ENCODE measurements around the gene CCDC175. TPM values are rescaled to one million over a fixed set of nuclear protein-coding genes. Genes with fewer than 3 reads are reported as not detected.

The CCDC175 gene
- total RNA-seq, 1 donor from 2014 or later, result not detected

DNA sequence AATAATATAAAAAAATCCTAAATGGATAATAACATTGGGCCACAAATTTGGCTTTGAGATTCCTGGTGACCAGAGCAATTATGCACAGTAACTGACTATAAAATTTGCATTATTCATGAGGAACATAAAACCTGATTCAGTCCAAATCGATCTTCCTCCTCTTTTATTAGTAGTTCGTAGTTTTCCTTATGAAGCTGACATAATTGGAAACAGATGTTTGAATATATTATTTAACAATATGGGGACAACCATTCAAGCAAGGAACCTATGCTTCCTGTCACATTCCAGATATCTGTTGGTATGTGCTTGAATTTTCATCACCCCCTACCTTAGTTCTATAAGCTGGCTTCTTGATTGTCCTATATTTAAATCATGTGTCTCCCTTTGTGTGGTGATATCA is 34.9 kb downstream of the CCDC175 start:
- Mint-ChIP-seq H3K27me3 (peaks cover 4% of the 10 kb centered on the region), H3K4me3 (no peak overlapping the region)
- intact Hi-C loops (cut with micrococcal nuclease), result no loop called here

GRCh38 chr14:59540852-59541251 is 35.8 kb downstream of the CCDC175 start:
- Mint-ChIP-seq H3K27me3 (peaks cover 4% of the 10 kb centered on the region), H3K27ac (no peak overlapping the region), H3K4me3 (no peak overlapping the region), H3K9me3 (no peaks in the 10 kb centered on the region), H3K36me3 (ENCODE audit: low read depth) (no peaks in the 10 kb centered on the region), H3K4me1 (peaks cover 7% of the 10 kb centered on the region)
- POLR2A ChIA-PET, result no interaction called here
- intact Hi-C loops (cut with micrococcal nuclease), result no loop called here
- ATAC-seq (ENCODE audit: low read depth) (no peak), DNase-seq (no peak)
- TF ChIP-seq, protein P1, sequence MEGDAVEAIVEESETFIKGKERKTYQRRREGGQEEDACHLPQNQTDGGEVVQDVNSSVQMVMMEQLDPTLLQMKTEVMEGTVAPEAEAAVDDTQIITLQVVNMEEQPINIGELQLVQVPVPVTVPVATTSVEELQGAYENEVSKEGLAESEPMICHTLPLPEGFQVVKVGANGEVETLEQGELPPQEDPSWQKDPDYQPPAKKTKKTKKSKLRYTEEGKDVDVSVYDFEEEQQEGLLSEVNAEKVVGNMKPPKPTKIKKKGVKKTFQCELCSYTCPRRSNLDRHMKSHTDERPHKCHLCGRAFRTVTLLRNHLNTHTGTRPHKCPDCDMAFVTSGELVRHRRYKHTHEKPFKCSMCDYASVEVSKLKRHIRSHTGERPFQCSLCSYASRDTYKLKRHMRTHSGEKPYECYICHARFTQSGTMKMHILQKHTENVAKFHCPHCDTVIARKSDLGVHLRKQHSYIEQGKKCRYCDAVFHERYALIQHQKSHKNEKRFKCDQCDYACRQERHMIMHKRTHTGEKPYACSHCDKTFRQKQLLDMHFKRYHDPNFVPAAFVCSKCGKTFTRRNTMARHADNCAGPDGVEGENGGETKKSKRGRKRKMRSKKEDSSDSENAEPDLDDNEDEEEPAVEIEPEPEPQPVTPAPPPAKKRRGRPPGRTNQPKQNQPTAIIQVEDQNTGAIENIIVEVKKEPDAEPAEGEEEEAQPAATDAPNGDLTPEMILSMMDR (IDR thresholded peaks at IDR 0.05), result no peak
- CTCF ChIA-PET, result no interaction called here

More for the DNA sequence above, 34.9 kb downstream of the CCDC175 start:
- TF ChIP-seq, protein P1 (IDR thresholded peaks at IDR 0.05), result no peak
- ATAC-seq (ENCODE audit: low read depth) (no peak), DNase-seq (no peak)
- H3K9me3 Mint-ChIP-seq, result no peaks in the 10 kb centered on the region
- H3K27ac Mint-ChIP-seq, result no peak overlapping the region
- CTCF ChIA-PET, result no interaction called here
- POLR2A ChIA-PET, result no interaction called here
- H3K36me3 Mint-ChIP-seq (ENCODE audit: low read depth), result no peaks in the 10 kb centered on the region
- peaks cover 7% of the 10 kb centered on the region for H3K4me1 Mint-ChIP-seq

- Mint-ChIP-seq H3K27me3 (no peaks in the 10 kb centered on the region), H3K36me3 (ENCODE audit: low read depth) (no peaks in the 10 kb centered on the region), H3K9me3 (no peaks in the 10 kb centered on the region), H3K4me3 (no peak overlapping the region), H3K4me1 (peaks cover 7% of the 10 kb centered on the region), H3K27ac (no peak overlapping the region)
- ATAC-seq (ENCODE audit: low read depth) (no peak), DNase-seq (no peak)
- ChIA-PET CTCF (no interaction called here), POLR2A (no interaction called here)
- TF ChIP-seq, protein P1 (IDR thresholded peaks at IDR 0.05), result no peak
- intact Hi-C loops (cut with micrococcal nuclease), result no loop called here
Measured at GRCh38 chr14:59538936-59539335, 37.7 kb downstream of the CCDC175 start.

DNA sequence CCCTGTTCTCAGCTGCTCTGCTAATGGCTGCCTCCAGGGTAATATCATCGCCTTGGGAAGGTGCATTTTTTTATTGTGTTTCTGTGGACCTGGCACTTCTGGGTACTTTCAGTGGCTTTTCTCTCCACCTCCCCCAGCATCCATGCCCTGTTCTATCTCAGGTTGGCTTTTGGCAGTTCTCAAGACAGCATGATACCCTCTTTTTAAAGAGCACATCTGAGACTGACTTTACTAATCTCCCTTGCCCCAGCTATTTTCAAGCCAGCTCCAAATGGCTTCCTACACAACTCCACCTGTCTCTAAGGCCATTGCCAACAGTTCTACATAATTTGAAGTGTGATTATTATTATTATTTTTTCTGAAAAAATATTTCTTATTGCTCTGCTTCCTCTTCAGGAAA is 39.1 kb downstream of the CCDC175 start:
- TF ChIP-seq, protein P1 (IDR thresholded peaks at IDR 0.05), result no peak

DNA sequence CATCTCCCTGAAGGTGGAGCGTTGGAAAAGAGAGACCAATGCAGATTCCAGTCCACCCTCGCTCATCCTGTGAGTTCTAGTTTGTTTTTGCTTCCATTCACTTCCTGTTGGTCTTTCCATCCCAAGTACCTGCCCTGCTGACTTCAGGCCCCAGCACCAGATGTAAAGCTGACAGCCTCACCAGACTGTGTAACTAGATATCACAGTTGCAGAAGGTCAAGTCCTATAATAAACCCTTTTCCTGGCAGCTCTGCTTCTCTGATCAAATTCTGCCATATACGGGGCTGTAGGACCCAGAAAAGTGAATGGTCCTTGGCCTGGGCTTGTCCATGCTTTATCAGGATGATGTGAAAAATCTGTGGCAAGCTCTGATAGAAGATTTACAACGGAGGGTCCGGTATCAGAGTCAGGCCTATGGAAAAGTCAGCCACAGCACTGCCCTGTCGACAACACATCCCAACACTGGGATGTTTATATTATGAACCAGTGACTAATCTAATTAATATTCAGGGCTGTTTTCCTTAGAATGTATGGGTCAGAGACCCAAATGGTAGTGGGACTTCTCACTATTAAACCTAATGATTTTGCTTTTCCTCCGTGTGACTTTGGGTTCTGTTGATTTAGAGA is 42.1 kb downstream of the CCDC175 start:
- no peak overlapping the region for H3K4me3 Mint-ChIP-seq
- intact Hi-C loops (cut with micrococcal nuclease), result no loop called here
- no peaks in the 10 kb centered on the region for H3K9me3 Mint-ChIP-seq
- ChIA-PET POLR2A (no interaction called here), CTCF (no interaction called here)
- TF ChIP-seq, protein P1 (IDR thresholded peaks at IDR 0.05), result no peak
- DNase-seq (no peak), ATAC-seq (ENCODE audit: low read depth) (no peak)
- no peaks in the 10 kb centered on the region for H3K36me3 Mint-ChIP-seq (ENCODE audit: low read depth)
- H3K4me1 Mint-ChIP-seq, result peaks cover 7% of the 10 kb centered on the region
- no peak overlapping the region for H3K27ac Mint-ChIP-seq
- peaks cover 8% of the 10 kb centered on the region for H3K27me3 Mint-ChIP-seq

More for the DNA sequence above, 39.1 kb downstream of the CCDC175 start:
- H3K36me3 Mint-ChIP-seq (ENCODE audit: low read depth), result no peaks in the 10 kb centered on the region
- DNase-seq (no peak), ATAC-seq (ENCODE audit: low read depth) (no peak)
- intact Hi-C loops (cut with micrococcal nuclease), result no loop called here
- peaks cover 5% of the 10 kb centered on the region for H3K27me3 Mint-ChIP-seq
- H3K4me3 Mint-ChIP-seq, result no peak overlapping the region
- CTCF ChIA-PET, result no interaction called here
- POLR2A ChIA-PET, result no interaction called here
- no peaks in the 10 kb centered on the region for H3K9me3 Mint-ChIP-seq
- H3K4me1 Mint-ChIP-seq, result peaks cover 7% of the 10 kb centered on the region
- H3K27ac Mint-ChIP-seq, result no peak overlapping the region

Measured in activated B cell treated with CpG ODN at 0.5 μM for 24 hours (primary cell).